GM18909 (cell line): ENCODE data around the gene NAA25.
"Not testable (repeated sequence)": the region's sequence is repeated elsewhere in the genome, so short reads cannot be mapped to it uniquely, and the experiment has no call there.

ENCODE experiments used
- ATAC-seq: cut with Tn5 transposase; IDR thresholded peaks from one replicate; pipeline ENCODE4 v1.9.1; 2021; ENCODE audit warnings: mild to moderate bottlenecking; ENCODE audit not compliant: unreplicated experiment, poor library complexity

NAA25 gene

GRCh38 chr12:112117685-112118084, 9.1 kb upstream of the NAA25 start:
- no peak for ATAC-seq

DNA sequence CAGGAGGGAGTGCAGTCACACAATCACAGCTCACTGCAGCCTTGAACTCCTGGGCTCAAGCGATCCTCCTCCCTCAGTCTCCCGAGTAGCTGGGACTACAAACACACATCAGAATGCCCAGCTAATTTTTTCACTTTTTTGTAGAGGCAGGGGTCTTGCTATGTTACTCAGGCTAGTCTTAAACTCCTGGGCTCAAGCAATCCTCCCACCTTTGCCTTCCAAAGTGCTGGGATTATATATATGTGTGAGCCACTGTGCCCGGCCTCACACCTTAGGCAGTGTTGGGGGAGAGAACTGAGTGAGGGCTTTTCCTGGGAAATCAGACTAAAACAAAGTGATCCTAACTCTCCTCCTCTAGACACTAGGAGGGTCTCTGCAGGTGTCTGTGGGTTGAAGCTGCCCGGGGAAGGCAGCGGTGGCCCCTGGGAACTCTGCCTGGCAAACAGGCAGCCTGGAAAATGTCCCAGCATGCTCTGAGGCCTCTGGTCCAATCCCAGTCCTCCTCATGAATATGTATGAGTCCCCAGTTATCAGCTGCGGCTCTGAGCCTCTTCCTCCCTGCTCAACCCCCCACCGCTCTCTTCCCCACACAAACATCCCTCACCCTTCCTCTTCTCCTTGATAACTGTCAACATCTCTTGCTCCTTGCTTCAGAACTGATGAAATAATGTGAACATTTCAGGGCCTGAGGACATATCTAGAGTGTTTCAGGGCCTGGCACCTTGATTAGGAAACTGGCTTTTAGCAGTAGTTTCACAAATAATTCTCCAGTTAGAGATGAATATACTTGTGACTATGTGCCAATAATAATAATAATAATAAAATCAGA, 7.9 kb upstream of the NAA25 start:
- no peak for ATAC-seq

DNA sequence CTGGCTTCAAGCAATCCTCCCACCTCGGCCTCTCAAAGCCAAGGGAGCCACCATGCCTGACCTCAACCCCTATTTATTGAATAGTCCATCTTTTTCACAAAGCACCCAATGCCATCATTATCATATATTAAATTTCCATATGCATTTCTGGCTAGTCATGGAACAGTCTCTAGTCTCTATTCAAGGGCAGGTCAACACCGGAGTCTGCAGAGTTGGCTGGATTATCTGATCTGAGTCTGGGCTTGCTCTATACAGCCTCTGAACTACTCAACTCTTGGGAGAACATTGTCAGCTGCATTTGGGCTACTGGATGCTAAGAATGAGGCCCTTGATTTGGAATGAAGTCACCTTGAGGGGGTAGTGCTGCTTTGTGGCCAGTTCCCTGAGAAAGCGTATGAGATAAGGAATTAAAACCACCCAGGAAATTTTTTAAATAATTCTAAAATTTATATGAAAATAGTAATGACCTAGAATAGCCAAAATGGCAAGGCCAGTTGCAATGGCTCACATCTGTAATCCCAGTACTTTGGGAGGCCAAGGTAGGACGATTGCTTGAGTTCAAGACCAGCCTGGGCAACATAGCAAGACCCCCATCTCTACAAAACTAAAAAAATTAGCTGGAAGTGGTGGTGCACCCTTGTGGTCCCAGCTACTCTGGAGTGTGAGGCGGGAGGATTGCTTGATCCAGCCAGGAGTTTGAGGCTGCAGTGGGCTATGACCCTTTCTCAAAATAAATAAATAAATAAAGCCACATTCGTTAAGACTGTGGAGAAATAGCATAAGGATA, 6.9 kb upstream of the NAA25 start:
- no peak for ATAC-seq

- no peak for ATAC-seq
Measured at GRCh38 chr12:112112409-112113133, 4.0 kb upstream of the NAA25 start.

DNA sequence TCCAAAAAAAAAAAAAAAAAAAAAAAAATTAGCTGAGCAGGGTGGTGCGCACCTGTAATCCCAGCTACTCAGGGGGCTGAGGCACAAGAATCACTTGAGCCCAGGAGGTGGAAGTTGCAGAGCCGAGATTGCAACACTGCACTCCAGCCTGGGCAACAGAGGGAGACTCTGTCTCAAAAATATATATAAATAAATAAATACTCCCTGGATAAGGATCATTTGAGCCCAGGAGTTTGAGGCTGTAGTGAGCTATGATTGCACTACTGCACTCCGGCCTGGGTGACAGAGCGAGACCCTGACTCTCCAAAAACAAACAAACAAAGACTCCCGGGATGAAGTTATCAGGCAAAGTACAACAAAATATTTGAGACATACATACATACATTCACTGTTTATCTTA, 3.3 kb upstream of the NAA25 start:
- no peak for ATAC-seq

GRCh38 chr12:112110787-112111662, 2.4 kb upstream of the NAA25 start:
- not testable (repeated sequence) for ATAC-seq

DNA sequence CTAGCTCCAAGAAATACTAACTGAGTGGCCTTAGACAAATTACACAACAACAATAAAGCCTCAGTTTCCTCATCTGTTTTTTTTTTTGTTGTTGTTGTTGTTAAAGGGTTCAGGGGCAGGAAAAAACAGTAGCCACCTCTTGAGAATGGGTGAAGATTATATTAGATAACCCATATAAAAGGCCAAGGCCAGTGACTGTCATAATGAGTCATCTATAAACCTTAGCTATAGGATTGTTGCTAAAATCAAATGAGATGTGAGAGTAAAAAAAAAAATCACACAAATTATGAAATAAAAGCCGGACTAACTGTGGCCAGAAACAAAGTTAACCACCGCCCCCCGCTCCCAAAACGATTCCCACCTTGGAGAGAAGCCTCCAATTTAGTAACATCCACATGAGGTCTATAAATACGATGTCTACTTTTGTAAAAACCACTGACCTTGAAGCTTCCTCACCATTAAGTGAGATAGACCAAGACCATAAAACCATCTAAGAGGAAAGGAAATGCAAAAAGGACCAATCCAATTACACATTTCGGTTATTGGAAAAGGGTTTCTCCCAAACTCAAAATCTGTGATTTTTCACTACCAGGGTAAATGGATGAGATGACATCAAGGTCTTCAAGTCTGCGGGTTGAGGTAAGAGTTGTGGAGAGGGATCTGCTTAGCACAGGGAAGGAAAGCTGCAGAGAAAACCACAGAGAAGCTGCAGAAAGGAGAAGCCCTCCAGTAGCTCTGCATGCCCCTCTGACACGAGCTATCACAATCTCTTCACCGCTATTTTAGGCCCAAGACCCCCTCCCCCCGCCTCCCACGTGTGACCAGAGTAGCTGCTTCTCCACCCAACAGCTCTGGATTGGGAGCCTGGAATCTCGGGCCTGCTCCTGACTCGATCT, 1.0 kb downstream of the NAA25 start:
- peak; percentile 3 for ATAC-seq

- no peak for ATAC-seq
Measured at GRCh38 chr12:112105891-112106290, 2.7 kb downstream of the NAA25 start.

DNA sequence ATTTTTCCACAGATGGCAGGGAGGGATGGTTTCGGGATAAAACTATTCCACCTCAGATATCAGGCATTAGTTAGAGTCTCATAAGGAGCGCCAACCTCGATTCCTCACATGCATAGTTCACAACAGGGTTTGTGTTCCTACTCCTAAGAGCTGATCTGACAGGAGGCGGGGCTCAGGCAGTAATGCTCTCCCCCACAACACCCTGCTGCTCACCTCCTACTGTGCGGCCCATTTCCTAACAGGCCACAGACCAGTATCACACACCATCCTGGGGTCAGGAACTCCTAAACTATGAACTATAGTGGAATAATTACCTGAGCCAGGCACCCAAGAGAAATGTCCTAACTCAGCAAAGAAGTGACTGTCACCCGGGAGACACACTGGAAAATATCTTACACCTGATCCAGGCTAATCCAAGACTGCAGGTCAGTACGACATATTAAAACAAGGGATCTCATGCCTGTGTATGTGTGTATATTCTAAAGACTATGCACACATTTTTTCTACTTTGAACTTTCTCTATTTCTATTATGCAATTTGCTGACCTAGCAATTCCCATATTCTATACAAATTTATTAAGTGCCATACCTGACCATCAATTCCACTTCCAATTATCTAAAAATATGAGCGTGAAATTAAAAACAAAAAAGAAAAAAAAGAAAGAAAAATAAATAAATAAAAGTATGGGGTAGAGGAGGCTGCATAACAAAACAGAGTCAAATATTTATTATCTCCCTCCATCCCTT, 4.7 kb downstream of the NAA25 start:
- no peak for ATAC-seq

- ATAC-seq = not testable (repeated sequence)
Measured at GRCh38 chr12:112102746-112103145, 5.8 kb downstream of the NAA25 start.

DNA sequence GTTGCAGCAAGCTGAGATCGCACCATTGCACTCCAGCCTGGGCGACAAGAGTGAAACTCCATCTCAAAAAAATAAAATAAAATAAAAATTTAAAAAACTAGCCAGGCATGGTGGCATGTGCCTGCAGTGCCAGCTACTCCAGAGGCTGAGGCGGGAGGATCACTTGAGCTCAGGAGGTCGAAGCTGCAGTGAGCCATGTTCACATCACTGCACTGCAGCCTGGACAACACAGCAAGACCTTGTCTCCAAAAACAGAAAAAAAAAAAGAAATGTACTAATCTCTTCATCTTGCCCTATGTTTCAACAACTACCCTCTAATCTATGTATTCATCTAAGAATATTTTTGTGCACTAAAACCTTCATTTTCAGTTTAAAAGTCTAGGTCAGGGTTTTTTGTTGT, 6.5 kb downstream of the NAA25 start:
- no peak for ATAC-seq

DNA sequence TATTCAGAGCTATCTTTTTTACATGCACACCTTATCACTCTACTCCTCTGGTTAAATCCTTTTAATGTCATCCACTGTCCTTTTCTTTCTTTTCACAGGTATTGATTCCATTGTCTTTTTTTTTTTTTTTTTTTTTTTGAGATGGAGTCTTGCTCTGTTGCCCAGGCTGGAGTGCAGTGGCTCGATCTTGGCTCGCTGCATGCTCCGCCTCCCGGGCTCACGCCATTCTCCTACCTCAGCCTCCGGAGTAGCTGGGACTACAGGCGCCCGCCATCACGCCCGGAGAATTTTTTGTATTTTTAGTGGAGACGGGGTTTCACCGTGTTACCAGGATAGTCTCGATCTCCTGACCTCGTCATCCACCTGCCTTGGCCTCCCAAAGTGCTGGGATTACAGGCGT, 8.1 kb downstream of the NAA25 start:
- not testable (repeated sequence) for ATAC-seq

DNA sequence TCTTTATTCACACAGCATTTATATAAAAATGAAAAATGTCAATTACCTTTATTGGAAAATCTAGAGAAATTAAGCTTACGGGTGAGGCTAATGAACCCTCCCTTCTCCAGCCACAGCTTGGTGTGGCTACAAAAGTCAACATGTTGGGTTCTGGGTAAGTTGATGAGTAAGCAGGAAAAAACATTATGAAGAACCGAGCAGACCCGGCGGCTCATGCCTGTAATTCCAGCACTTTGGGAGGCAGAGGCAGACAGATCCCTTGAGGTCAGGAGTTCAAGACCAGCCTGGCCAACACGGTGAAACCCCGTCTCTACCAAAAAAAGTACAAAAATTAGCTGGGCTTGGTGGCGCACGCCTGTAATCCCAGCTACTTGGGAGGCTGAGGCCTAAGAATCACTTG, 10.9 kb downstream of the NAA25 start:
- no peak for ATAC-seq

GRCh38 chr12:112096667-112097066, 11.9 kb downstream of the NAA25 start:
- ATAC-seq = no peak

- ATAC-seq = no peak
Measured at GRCh38 chr12:112096070-112096469, 12.5 kb downstream of the NAA25 start.

DNA sequence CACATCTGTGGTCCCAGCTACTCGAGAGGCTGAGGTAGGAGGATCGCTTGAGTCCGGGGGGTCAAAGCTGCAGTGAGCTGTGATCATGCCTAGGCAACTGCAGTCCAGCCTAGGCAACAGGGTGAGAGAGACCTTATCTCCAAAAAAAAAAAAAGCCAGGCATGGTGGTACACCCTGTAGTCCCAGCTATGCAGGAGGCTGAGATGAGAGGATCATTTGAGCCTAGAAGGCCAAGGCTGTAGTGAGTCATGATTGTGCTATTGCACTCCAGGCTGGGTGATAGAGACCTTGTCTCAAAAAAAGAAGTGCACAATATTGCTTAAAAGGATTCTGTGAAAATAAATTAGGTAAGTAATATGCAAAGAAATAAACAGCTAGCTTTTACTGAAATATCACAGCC, 17.0 kb downstream of the NAA25 start:
- ATAC-seq = no peak

DNA sequence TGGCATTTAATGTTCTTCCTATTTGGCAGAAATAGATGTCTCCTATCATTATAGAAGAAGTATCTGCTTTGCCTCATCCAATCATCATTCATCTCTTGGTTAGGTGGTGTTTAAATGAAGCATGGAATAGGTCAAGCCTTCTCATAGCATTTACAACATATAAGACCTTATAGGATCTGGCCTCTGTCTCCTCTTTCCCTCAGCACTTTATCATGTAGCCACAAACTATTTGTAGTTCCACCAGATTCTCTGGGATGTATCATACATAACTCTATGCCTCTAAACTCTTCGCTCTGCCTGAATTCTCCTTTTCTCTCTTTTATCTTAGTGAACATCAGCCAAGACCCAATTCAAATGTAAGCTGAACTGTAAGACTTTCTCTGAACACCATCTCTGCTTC, 20.7 kb downstream of the NAA25 start:
- ATAC-seq = no peak

DNA sequence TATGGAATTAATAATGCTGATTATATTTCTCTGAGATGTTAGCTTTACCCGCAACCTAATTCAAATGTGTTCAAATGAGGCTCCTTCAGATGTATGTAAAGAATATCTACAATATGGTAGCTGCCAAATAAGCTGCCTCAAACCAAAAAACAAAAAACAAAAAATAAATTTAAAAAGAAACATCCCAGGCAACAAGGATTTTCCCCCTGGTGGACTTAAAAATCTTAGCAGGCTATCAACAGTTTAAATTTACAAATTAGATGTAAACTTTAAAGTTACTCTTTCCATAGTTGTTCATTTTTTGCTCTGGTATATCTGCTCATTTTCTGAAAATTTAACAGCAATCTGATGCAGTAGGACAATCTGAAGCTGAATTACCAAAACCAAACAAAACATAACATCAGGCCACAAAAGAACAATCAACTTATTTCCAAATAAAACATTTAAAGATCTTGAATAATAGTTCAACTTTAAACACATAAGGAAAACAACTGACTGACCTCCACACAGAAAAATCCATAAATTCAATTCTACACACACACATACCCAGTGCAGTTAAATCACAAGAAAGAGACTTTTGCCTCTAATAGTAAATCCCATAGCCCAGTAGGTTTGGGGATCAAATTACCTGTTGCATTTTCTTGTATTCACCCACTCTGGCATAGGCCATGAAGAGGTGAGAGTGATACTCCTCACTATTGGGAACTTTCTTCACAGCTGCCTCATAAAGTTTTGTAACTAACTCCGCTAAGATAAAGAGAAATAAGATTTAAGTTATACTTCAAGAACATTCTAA, 21.3 kb downstream of the NAA25 start:
- no peak for ATAC-seq
